ENCODE results near the gene KCNIP4. TPM values are rescaled to one million over a fixed set of nuclear protein-coding genes. Genes with fewer than 3 reads are reported as not detected.
"Not testable (repeated sequence)": the region's sequence is repeated elsewhere in the genome, so short reads cannot be mapped to it uniquely, and the experiment has no call there.

The KCNIP4 gene
- total and polyA plus RNA-seq, 10 of the 15 experiments (the other 5 are each of a cell fraction or from before 2014, with no cell fraction given): 0.03 to 0.23 (median 0.13) TPM; not detected in 7

DNA sequence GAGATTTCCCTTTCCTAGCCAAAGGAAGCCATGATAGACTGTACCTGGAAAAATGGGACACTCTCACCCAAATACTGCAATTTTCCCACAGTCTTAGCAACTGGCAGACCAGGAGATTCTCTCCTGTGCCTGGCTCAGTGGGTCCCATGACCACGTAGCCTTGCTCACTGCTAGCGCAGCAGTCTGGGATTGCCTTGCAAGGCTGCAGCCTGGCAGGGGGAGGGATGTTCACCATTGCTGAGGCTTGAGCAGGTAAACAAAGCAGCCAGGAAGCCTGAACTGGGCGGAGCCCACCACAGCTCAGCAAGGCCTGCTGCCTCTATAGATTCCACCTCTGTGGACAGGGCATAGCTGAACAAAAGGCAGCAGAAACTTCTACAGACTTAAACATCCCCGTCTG is 596.2 kb downstream of the KCNIP4 start:
- POLR2A ChIA-PET; H2AFZ ChIP-seq (ENCODE audit: control insufficient read depth, low read depth, low read length); H3K4me2 ChIP-seq (ENCODE audit: control insufficient read depth, insufficient read depth); ATAC-seq; H3K27me3 ChIP-seq (replicated peaks in 1 of 2; ENCODE audit: control insufficient read depth in 2 of 2, insufficient read depth in 2 of 2, low read length in 1 of 2); H3K36me3 ChIP-seq (ENCODE audit: control insufficient read depth in 2 of 2, insufficient read depth in 2 of 2, low read length in 1 of 2); in situ Hi-C loops (cut with MboI); H3K9ac ChIP-seq (ENCODE audit: control insufficient read depth, insufficient read depth, low read length); H3K27ac ChIP-seq (ENCODE audit: control insufficient read depth, insufficient read depth); H3K4me1 ChIP-seq (ENCODE audit: control insufficient read depth, insufficient read depth, low read length); FAIRE-seq; RAD21 ChIA-PET (ENCODE audit: unreplicated experiment); DNase-seq (ENCODE audit: low read depth, low spot score); intact Hi-C loops (cut with micrococcal nuclease; ENCODE audit: unreplicated experiment); H3K4me3 ChIP-seq; H4K20me1 ChIP-seq (ENCODE audit: control insufficient read depth, insufficient read depth); H3K9me3 ChIP-seq (replicated peaks; ENCODE audit: control insufficient read depth, insufficient read depth, low read length); SMC1A ChIA-PET (ENCODE audit: uncharacterized antibody, unreplicated experiment); CTCF ChIA-PET; BruUV-seq (replicated peaks); H3K79me2 ChIP-seq (ENCODE audit: control insufficient read depth, insufficient read depth, low read length): not testable (repeated sequence)
- WGBS (ENCODE audit: insufficient coverage, insufficient replicate concordance, low lambda C conversion rate, missing lambda C conversion rate): 18% methylated on average over 4 of the region's 4 CpGs

DNA sequence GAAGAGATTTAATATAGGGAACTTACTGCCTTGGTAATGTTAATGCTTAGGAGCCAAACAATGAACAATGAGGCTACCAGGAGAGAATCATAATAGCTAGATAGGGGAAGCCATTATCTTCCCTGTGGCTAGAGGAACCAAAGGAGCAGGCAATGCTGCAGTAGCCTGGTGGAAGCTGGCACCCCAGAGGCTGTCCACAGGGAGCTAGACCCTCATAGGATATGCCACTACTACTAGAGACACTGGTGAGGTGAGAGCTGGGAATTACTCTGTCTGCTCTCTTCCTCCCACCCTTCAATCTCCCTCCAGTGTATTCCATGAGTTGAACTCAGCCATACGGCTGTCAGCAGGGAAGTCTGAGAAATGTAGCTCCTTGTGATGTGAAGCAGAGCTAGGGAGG is 601.4 kb downstream of the KCNIP4 start:
- H3K27ac ChIP-seq (ENCODE audit: control insufficient read depth, insufficient read depth): no peak overlapping the region
- ChIA-PET SMC1A (ENCODE audit: uncharacterized antibody, unreplicated experiment) (interaction anchor here (1.0 kb wide), 1 partner anchor 41 kb away, joined by 3 read pairs; no protein-coding TSS in a partner anchor), CTCF (no interaction called here), POLR2A (no interaction called here), RAD21 (ENCODE audit: unreplicated experiment) (no interaction called here)
- no peaks in the 10 kb centered on the region for H3K79me2 ChIP-seq (ENCODE audit: control insufficient read depth, insufficient read depth, low read length)
- intact Hi-C loops (cut with micrococcal nuclease; ENCODE audit: unreplicated experiment): no loop called here
- FAIRE-seq (no peak), DNase-seq (ENCODE audit: low read depth, low spot score) (no peak), ATAC-seq (no peak)
- 0% methylated on average over 1 of the region's 1 CpG for WGBS (ENCODE audit: insufficient coverage, insufficient replicate concordance, low lambda C conversion rate, missing lambda C conversion rate)
- H3K27me3 ChIP-seq (replicated peaks in 1 of 2; ENCODE audit: control insufficient read depth in 2 of 2, insufficient read depth in 2 of 2, low read length in 1 of 2): no peaks in the 10 kb centered on the region
- TF ChIP-seq, protein P1, sequence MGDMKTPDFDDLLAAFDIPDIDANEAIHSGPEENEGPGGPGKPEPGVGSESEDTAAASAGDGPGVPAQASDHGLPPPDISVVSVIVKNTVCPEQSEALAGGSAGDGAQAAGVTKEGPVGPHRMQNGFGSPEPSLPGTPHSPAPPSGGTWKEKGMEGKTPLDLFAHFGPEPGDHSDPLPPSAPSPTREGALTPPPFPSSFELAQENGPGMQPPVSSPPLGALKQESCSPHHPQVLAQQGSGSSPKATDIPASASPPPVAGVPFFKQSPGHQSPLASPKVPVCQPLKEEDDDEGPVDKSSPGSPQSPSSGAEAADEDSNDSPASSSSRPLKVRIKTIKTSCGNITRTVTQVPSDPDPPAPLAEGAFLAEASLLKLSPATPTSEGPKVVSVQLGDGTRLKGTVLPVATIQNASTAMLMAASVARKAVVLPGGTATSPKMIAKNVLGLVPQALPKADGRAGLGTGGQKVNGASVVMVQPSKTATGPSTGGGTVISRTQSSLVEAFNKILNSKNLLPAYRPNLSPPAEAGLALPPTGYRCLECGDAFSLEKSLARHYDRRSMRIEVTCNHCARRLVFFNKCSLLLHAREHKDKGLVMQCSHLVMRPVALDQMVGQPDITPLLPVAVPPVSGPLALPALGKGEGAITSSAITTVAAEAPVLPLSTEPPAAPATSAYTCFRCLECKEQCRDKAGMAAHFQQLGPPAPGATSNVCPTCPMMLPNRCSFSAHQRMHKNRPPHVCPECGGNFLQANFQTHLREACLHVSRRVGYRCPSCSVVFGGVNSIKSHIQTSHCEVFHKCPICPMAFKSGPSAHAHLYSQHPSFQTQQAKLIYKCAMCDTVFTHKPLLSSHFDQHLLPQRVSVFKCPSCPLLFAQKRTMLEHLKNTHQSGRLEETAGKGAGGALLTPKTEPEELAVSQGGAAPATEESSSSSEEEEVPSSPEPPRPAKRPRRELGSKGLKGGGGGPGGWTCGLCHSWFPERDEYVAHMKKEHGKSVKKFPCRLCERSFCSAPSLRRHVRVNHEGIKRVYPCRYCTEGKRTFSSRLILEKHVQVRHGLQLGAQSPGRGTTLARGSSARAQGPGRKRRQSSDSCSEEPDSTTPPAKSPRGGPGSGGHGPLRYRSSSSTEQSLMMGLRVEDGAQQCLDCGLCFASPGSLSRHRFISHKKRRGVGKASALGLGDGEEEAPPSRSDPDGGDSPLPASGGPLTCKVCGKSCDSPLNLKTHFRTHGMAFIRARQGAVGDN (IDR thresholded peaks at IDR 0.05): no peak
- H2AFZ ChIP-seq (ENCODE audit: control insufficient read depth, low read depth, low read length): no peak overlapping the region
- H3K4me2 ChIP-seq (ENCODE audit: control insufficient read depth, insufficient read depth): no peak overlapping the region
- in situ Hi-C loops (cut with MboI): no loop called here
- H3K36me3 ChIP-seq (ENCODE audit: control insufficient read depth in 2 of 2, insufficient read depth in 2 of 2, low read length in 1 of 2): no peaks in the 10 kb centered on the region
- BruUV-seq (replicated peaks): no TSS peak
- no peaks in the 10 kb centered on the region for H3K4me1 ChIP-seq (ENCODE audit: control insufficient read depth, insufficient read depth, low read length)
- no peaks in the 10 kb centered on the region for H3K9me3 ChIP-seq (replicated peaks; ENCODE audit: control insufficient read depth, insufficient read depth, low read length)
- no peak overlapping the region for H3K9ac ChIP-seq (ENCODE audit: control insufficient read depth, insufficient read depth, low read length)
- H3K4me3 ChIP-seq: no peak overlapping the region
- no peaks in the 10 kb centered on the region for H4K20me1 ChIP-seq (ENCODE audit: control insufficient read depth, insufficient read depth)

Data from GM12878 (cell line).